ENCODE measurements around the gene RACGAP1. TPM values are rescaled to one million over a fixed set of nuclear protein-coding genes. Genes with fewer than 3 reads are reported as not detected.

RACGAP1 gene
- total RNA-seq, 2 experiments from 2014 or later: 113 to 117 TPM

GRCh38 chr12:50049254-50050118, 24.2 kb upstream of the RACGAP1 start:
- CTCF ChIA-PET: interaction anchor here (0.9 to 5.1 kb wide), 5 partner anchors 11 to 104 kb away, joined by 3 to 33 read pairs (median 11); no protein-coding TSS in a partner anchor
- no peaks in the 10 kb centered on the region for H3K9me3 Mint-ChIP-seq
- no peak for DNase-seq
- POLR2A ChIA-PET: interaction anchor here (1.2 kb wide), 1 partner anchor 9 kb away, joined by 3 read pairs; no protein-coding TSS in a partner anchor
- no peak overlapping the region for H3K27ac Mint-ChIP-seq
- no peaks in the 10 kb centered on the region for H3K4me1 Mint-ChIP-seq (ENCODE audit: low read depth)
- no peaks in the 10 kb centered on the region for H3K36me3 Mint-ChIP-seq (ENCODE audit: low read depth)
- H3K27me3 Mint-ChIP-seq: peaks cover 32% of the 10 kb centered on the region
- no peak for ATAC-seq
- H3K4me3 Mint-ChIP-seq: no peak overlapping the region
- intact Hi-C loops (cut with micrococcal nuclease): no loop called here
- TF ChIP-seq CTCF (IDR thresholded peaks at IDR 0.05): no peak

DNA sequence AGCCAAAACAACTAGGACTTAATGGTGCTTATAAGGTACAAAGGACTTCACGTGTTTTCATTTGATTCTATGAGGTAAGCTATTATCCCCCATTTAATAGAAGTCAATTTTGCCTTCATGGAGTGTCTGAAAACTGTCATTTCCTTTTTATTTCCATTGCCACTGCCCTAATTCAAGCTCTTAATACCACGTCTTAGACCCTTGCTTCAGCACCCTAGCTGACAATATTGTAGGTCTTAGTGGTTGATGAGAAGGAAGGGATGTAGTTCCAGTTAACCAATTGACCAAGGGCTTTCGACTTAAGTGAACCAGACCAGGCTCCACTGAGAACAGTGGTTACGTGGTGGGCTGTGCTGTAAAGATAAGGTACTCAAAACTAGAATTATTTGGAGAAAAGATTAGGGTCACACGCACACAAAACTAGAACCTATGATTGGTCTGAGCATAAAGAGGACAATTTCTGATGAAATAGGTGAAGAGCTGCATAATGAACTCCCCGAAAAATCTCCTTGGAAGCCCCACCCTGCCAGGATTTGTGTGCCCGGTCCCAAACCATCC, 22.5 kb upstream of the RACGAP1 start:
- ATAC-seq: no peak
- no peak overlapping the region for H3K4me3 Mint-ChIP-seq
- no peak overlapping the region for H3K27ac Mint-ChIP-seq
- DNase-seq: no peak
- intact Hi-C loops (cut with micrococcal nuclease): no loop called here
- H3K4me1 Mint-ChIP-seq (ENCODE audit: low read depth): peaks cover 12% of the 10 kb centered on the region
- CTCF ChIA-PET: interaction anchor here (1.5 to 5.1 kb wide), 4 partner anchors 9 to 80 kb away, joined by 5 to 24 read pairs (median 6); no protein-coding TSS in a partner anchor
- H3K36me3 Mint-ChIP-seq (ENCODE audit: low read depth): no peaks in the 10 kb centered on the region
- peaks cover 31% of the 10 kb centered on the region for H3K27me3 Mint-ChIP-seq
- TF ChIP-seq CTCF (IDR thresholded peaks at IDR 0.05): no peak
- no peaks in the 10 kb centered on the region for H3K9me3 Mint-ChIP-seq
- POLR2A ChIA-PET: interaction anchor here (0.9 kb wide), 1 partner anchor 8 kb away, joined by 4 read pairs; no protein-coding TSS in a partner anchor

DNA sequence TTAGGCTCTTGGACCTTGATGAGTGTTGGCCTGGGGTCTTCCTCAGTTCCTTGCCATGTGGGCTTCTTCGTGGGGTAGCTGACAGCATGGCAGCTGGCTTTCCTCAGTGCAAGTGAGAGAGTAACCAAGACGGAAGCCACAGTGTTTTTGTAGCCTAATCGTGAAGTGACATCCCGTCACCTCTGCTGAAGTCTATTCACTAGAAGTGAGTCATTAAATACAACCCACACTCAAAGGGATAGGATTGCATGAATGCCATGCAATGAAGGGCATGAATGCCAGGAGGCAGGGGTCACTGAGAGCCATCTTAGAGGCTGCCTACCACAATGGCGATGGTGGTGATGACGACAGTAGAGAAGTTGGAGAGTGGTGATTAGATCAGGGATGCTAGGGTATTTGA, 18.6 kb upstream of the RACGAP1 start:
- Mint-ChIP-seq H3K4me1 (ENCODE audit: low read depth) (peaks cover 20% of the 10 kb centered on the region), H3K27ac (no peak overlapping the region), H3K4me3 (no peak overlapping the region), H3K36me3 (ENCODE audit: low read depth) (no peaks in the 10 kb centered on the region), H3K27me3 (peaks cover 2% of the 10 kb centered on the region), H3K9me3 (no peaks in the 10 kb centered on the region)
- intact Hi-C loops (cut with micrococcal nuclease): no loop called here
- POLR2A ChIA-PET: interaction anchor here (1.1 kb wide), 1 partner anchor 13 kb away, joined by 3 read pairs; no protein-coding TSS in a partner anchor
- CTCF ChIA-PET: interaction anchor here (1.0 to 10.4 kb wide), 4 partner anchors 12 to 77 kb away, joined by 3 to 299 read pairs (median 12); no protein-coding TSS in a partner anchor
- TF ChIP-seq CTCF (IDR thresholded peaks at IDR 0.05): no peak
- no peak for DNase-seq
- peak; percentile 46 for ATAC-seq

- no peak for TF ChIP-seq CTCF (IDR thresholded peaks at IDR 0.05)
- POLR2A ChIA-PET: interaction anchor here (0.9 to 3.2 kb wide), 3 partner anchors 13 to 18 kb away, joined by 3 to 11 read pairs (median 3); partner anchors contain the start of gene RACGAP1
- no peaks in the 10 kb centered on the region for H3K9me3 Mint-ChIP-seq
- DNase-seq (no peak), ATAC-seq (no peak)
- no peaks in the 10 kb centered on the region for H3K27me3 Mint-ChIP-seq
- intact Hi-C loops (cut with micrococcal nuclease): no loop called here
- H3K4me3 Mint-ChIP-seq: no peak overlapping the region
- H3K27ac Mint-ChIP-seq: peak overlapping the region; percentile 6
- CTCF ChIA-PET: interaction anchor here (1.0 to 10.4 kb wide), 5 partner anchors 13 to 176 kb away, joined by 3 to 299 read pairs (median 5); no protein-coding TSS in a partner anchor
- peaks cover 20% of the 10 kb centered on the region for H3K4me1 Mint-ChIP-seq (ENCODE audit: low read depth)
- no peaks in the 10 kb centered on the region for H3K36me3 Mint-ChIP-seq (ENCODE audit: low read depth)
These were observed 18.0 kb upstream of the RACGAP1 start for GRCh38 chr12:50043308-50043707.

Data from activated CD8-positive, alpha-beta T cell treated with anti-CD3 and anti-CD28 coated beads for 36 hours (primary cell).